Osteoblast (primary cell): ENCODE data around the gene DUOXA2. TPM values are rescaled to one million over a fixed set of nuclear protein-coding genes. Genes with fewer than 3 reads are reported as not detected.
A peak's percentile ranks its signal among the peaks of the same experiment; 100 is the strongest.

Source experiments
- DNase-seq: peaks from one replicate; pipeline ENCODE4 v3.0.0; 2011; ENCODE audit warnings: low spot score, mixed read lengths; ENCODE audit not compliant: insufficient read length; ENCODE audit errors: missing footprints
- H2AFZ ChIP-seq: 2 replicates; pipeline ENCODE4 v1.6.0; 2011; ENCODE audit warnings: mild to moderate bottlenecking, low read length
- H3K27ac ChIP-seq: 2 replicates; pipeline ENCODE4 v1.5.1; 2011; ENCODE audit warnings: mild to moderate bottlenecking, low read depth, low read length, moderate library complexity
- H3K27me3 ChIP-seq: 2 replicates; pipeline ENCODE4 v1.6.0; 2012; ENCODE audit warnings: mild to moderate bottlenecking, control low read depth, inconsistent platforms, low read length, moderate library complexity; ENCODE audit not compliant: insufficient read depth
- H3K36me3 ChIP-seq: 2 replicates; pipeline ENCODE4 v1.5.1; 2011; ENCODE audit warnings: mild to moderate bottlenecking, low read length, control low read depth, moderate library complexity; ENCODE audit not compliant: insufficient read depth
- H3K4me1 ChIP-seq: 2 replicates; pipeline ENCODE4 v1.5.1; 2011; ENCODE audit warnings: mild to moderate bottlenecking, low read length, control low read depth, moderate library complexity; ENCODE audit not compliant: insufficient read depth
- H3K4me2 ChIP-seq: 2 replicates; pipeline ENCODE4 v1.6.0; 2011; ENCODE audit warnings: mild to moderate bottlenecking, low read length; ENCODE audit not compliant: insufficient read depth
- H3K4me3 ChIP-seq: fragments of 200-600 bp; sonication (generic); 3 replicates; pipeline ENCODE4 v1.5.1; 2012; ENCODE audit warnings: mild to moderate bottlenecking, low read length, inconsistent platforms; ENCODE audit not compliant: insufficient read depth
- H3K79me2 ChIP-seq: 2 replicates; pipeline ENCODE4 v1.6.0; 2012; ENCODE audit warnings: mild to moderate bottlenecking, low read length, control low read depth, inconsistent platforms; ENCODE audit not compliant: insufficient read depth
- H3K9me3 ChIP-seq: 2 replicates; pipeline ENCODE4 v1.5.1; 2011; ENCODE audit warnings: low read depth, low read length, control low read depth
- H4K20me1 ChIP-seq: 2 replicates; pipeline ENCODE4 v1.6.0; 2012; ENCODE audit warnings: mild to moderate bottlenecking, low read length, control low read depth; ENCODE audit not compliant: insufficient read depth
- total RNA-seq: library from RNA; depleted of rRNA; stranded (reverse); fragments of >200 nt; gene quantifications from 2 replicates; pipeline ENCODE4 v1.2.3, GENCODE V29; 2012
- TF ChIP-seq, protein P1 (sequence below): IDR thresholded peaks from 2 replicates; pipeline ENCODE4 v1.5.1; 2011; ENCODE audit warnings: mild to moderate bottlenecking, low read depth, low read length, moderate library complexity; ENCODE audit errors: extremely low read depth

DUOXA2 gene
- total RNA-seq, 1 donor: not detected

DNA sequence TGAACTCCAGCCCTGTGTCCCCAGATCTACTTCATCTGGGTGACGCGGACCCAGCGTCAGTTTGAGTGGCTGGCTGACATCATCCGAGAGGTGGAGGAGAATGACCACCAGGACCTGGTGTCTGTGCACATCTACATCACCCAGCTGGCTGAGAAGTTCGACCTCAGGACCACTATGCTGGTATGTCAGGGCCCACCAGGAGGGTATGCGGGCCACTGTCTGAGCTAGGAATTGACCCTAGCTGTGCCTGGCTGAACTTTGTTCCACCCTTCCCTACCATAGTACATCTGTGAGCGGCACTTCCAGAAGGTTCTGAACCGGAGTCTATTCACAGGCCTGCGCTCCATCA is 49.4 kb downstream of the DUOXA2 start:
- H3K4me2 ChIP-seq: no peak overlapping the region
- H2AFZ ChIP-seq: no peak overlapping the region
- H4K20me1 ChIP-seq: no peaks in the 10 kb centered on the region
- H3K79me2 ChIP-seq: peaks cover 2% of the 10 kb centered on the region
- peaks cover 13% of the 10 kb centered on the region for H3K4me1 ChIP-seq
- H3K27ac ChIP-seq: peak overlapping the region; percentile 74
- H3K36me3 ChIP-seq: no peaks in the 10 kb centered on the region
- TF ChIP-seq, protein P1, sequence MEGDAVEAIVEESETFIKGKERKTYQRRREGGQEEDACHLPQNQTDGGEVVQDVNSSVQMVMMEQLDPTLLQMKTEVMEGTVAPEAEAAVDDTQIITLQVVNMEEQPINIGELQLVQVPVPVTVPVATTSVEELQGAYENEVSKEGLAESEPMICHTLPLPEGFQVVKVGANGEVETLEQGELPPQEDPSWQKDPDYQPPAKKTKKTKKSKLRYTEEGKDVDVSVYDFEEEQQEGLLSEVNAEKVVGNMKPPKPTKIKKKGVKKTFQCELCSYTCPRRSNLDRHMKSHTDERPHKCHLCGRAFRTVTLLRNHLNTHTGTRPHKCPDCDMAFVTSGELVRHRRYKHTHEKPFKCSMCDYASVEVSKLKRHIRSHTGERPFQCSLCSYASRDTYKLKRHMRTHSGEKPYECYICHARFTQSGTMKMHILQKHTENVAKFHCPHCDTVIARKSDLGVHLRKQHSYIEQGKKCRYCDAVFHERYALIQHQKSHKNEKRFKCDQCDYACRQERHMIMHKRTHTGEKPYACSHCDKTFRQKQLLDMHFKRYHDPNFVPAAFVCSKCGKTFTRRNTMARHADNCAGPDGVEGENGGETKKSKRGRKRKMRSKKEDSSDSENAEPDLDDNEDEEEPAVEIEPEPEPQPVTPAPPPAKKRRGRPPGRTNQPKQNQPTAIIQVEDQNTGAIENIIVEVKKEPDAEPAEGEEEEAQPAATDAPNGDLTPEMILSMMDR: no peak
- H3K9me3 ChIP-seq: no peaks in the 10 kb centered on the region
- DNase-seq: peak; percentile 58
- no peak overlapping the region for H3K4me3 ChIP-seq
- H3K27me3 ChIP-seq: no peaks in the 10 kb centered on the region

DNA sequence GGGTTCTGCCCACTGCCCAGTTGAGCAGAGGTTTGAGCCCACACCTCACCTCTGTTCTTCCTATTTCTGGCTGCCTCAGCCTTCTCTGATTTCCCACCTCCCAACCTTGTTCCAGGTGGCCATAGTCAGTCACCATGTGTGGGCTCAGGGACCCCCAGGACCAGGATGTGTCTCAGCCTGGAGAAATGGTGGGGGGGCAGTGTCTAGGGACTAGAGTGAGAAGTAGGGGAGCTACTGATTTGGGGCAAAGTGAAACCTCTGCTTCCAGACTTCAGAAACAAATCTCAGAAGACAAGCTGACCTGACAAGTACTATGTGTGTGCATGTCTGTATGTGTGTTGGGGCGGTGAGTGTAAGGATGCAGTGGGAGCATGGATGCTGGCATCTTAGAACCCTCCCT is 50.8 kb downstream of the DUOXA2 start:
- Histone ChIP-seq H4K20me1 (no peaks in the 10 kb centered on the region), H3K4me2 (no peak overlapping the region), H2AFZ (no peak overlapping the region), H3K27ac (no peak overlapping the region), H3K4me1 (peaks cover 13% of the 10 kb centered on the region), H3K27me3 (no peaks in the 10 kb centered on the region), H3K79me2 (peaks cover 2% of the 10 kb centered on the region), H3K4me3 (no peak overlapping the region), H3K9me3 (no peaks in the 10 kb centered on the region), H3K36me3 (no peaks in the 10 kb centered on the region)
- TF ChIP-seq, protein P1: no peak
- DNase-seq: peak; percentile 54

DNA sequence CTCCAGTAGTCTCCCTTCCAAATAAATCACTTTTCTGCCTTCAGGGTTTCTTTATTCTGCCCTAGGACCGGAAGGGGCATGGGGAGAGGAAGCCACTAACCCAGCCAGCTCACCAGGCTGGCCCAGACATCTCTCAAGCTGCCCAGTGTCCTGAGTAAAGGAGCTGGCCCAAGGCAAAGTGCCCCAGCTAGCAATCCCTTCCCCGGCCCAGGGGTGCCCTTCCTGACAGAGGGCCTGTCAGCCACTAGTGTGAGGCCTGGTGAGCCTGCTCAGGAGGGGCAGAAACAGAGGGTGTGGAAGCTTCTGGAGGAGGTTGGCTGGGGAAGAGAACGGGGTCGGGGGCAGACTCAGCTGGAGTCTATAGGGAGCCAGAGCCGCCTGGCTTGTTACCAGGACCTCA is 51.4 kb downstream of the DUOXA2 start:
- H4K20me1 ChIP-seq: no peaks in the 10 kb centered on the region

DNA sequence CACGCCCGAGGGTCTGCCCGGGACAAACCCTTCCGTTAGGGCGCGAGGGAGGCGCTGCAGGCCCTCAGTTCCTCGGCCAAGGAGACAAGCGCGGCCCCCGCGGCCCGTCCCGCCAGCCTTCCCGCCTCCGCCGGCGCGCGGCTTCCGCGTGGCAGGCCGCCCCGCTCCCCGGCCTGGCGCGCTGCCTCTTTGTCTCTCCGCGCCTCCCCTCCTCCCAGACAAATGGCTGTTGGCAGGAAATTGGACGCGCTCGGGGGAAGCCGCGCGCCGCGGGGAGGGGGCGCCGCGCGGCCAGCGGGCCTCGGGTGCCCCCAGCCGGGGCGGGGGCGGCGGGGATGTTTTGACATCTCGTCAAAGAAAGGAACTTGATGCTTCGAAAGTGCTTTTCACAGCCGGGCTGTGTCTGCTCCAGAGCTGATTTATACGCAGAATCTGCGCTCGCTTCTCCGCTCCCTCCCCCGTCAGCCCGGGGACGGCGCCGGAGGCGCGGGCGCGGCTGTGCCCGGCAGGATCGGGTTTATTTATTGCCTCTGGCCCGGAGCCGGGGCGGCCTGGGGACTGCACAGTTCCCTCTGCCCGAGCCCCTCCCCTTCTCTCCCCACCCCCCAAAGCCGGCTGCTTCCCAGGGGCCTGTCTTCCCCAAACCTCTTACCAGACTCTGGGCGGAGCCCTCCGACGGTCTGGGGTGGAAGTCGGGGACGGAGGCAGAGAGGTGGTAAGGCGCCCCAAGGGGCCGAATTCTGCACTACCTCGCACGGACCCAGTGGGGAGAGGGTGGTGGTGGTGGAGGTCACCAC is 52.9 kb downstream of the DUOXA2 start:
- H3K27me3 ChIP-seq: no peaks in the 10 kb centered on the region
- H3K79me2 ChIP-seq: peaks cover 2% of the 10 kb centered on the region
- H3K9me3 ChIP-seq: no peaks in the 10 kb centered on the region
- peaks cover 13% of the 10 kb centered on the region for H3K4me1 ChIP-seq
- H3K36me3 ChIP-seq: no peaks in the 10 kb centered on the region
- DNase-seq: peak; percentile 99
- H3K4me2 ChIP-seq: peak overlapping the region; percentile 83
- H3K27ac ChIP-seq: peak overlapping the region; percentile 80
- H3K4me3 ChIP-seq: peak overlapping the region; percentile 79
- H2AFZ ChIP-seq: peak overlapping the region; percentile 76
- H4K20me1 ChIP-seq: no peaks in the 10 kb centered on the region
- TF ChIP-seq, protein P1: peak; percentile 63

More for the DNA sequence above, 51.4 kb downstream of the DUOXA2 start:
- peak; percentile 54 for DNase-seq
- TF ChIP-seq, protein P1: no peak
- H3K79me2 ChIP-seq: peaks cover 2% of the 10 kb centered on the region
- no peak overlapping the region for H2AFZ ChIP-seq
- no peak overlapping the region for H3K27ac ChIP-seq
- no peaks in the 10 kb centered on the region for H3K27me3 ChIP-seq
- peaks cover 13% of the 10 kb centered on the region for H3K4me1 ChIP-seq
- H3K9me3 ChIP-seq: no peaks in the 10 kb centered on the region
- no peak overlapping the region for H3K4me2 ChIP-seq
- no peaks in the 10 kb centered on the region for H3K36me3 ChIP-seq
- no peak overlapping the region for H3K4me3 ChIP-seq
